ENCODE results near the gene DNAAF1. TPM values are rescaled to one million over a fixed set of nuclear protein-coding genes. Genes with fewer than 3 reads are reported as not detected.
"Not testable (repeated sequence)": the region's sequence is repeated elsewhere in the genome, so short reads cannot be mapped to it uniquely, and the experiment has no call there.

The DNAAF1 gene
- not detected for total RNA-seq
- long read RNA-seq, result 0 reads

- DNase-seq (peak; percentile 91), ATAC-seq (peak; percentile 97 to 98)
- intact Hi-C loops (cut with DNase I), result no loop called here
These were observed at the start of gene DNAAF1, which contains the start of gene HSDL1 for GRCh38 chr16:84144859-84145639. DNAAF1 (plus strand) TSS chr16:84145308; CDS start chr16:84145441, 133 bp downstream. HSDL1 (minus strand) TSS chr16:84145177; CDS start chr16:84131321, 13,856 bp downstream.

GRCh38 chr16:84095466-84095865, 49.6 kb upstream of the DNAAF1 start:
- intact Hi-C loops (cut with DNase I), result no loop called here
- no peak for DNase-seq
- no peak for ATAC-seq

- ATAC-seq (no peak), DNase-seq (no peak)
- intact Hi-C loops (cut with DNase I), result no loop called here
These were observed 48.6 kb upstream of the DNAAF1 start for GRCh38 chr16:84096447-84097005.

GRCh38 chr16:84098939-84099338, 46.2 kb upstream of the DNAAF1 start:
- intact Hi-C loops (cut with DNase I), result no loop called here
- no peak for ATAC-seq
- no peak for DNase-seq

GRCh38 chr16:84103678-84104077, 41.4 kb upstream of the DNAAF1 start:
- ATAC-seq (peak in 1 of 2 donors; percentile 32), DNase-seq (no peak)
- intact Hi-C loops (cut with DNase I), result no loop called here

GRCh38 chr16:84104231-84104630, 40.9 kb upstream of the DNAAF1 start:
- intact Hi-C loops (cut with DNase I), result no loop called here
- DNase-seq, result no peak

GRCh38 chr16:84105301-84105815, 39.8 kb upstream of the DNAAF1 start:
- ATAC-seq, result no peak
- intact Hi-C loops (cut with DNase I), result no loop called here
- DNase-seq, result no peak

More at GRCh38 chr16:84104231-84104630, 40.9 kb upstream of the DNAAF1 start:
- ATAC-seq, result no peak

GRCh38 chr16:84105948-84106740, 39.0 kb upstream of the DNAAF1 start:
- intact Hi-C loops (cut with DNase I), result no loop called here
- DNase-seq, result no peak
- ATAC-seq, result no peak

- ATAC-seq (no peak), DNase-seq (no peak)
- intact Hi-C loops (cut with DNase I), result no loop called here
These were observed 37.2 kb upstream of the DNAAF1 start for GRCh38 chr16:84107921-84108320.

- ATAC-seq (peak in 1 of 2 donors; percentile 48), DNase-seq (no peak)
- intact Hi-C loops (cut with DNase I), result no loop called here
These were observed 35.3 kb upstream of the DNAAF1 start for GRCh38 chr16:84109598-84110335.

GRCh38 chr16:84110527-84110926, 34.6 kb upstream of the DNAAF1 start:
- intact Hi-C loops (cut with DNase I), result no loop called here
- ATAC-seq, result no peak
- DNase-seq, result no peak

- ATAC-seq, result no peak
- DNase-seq, result no peak
- intact Hi-C loops (cut with DNase I), result no loop called here
These were observed 33.6 kb upstream of the DNAAF1 start for GRCh38 chr16:84111525-84111924.

GRCh38 chr16:84111949-84112348, 33.2 kb upstream of the DNAAF1 start:
- ATAC-seq; intact Hi-C loops (cut with DNase I); DNase-seq: not testable (repeated sequence)

- intact Hi-C loops (cut with DNase I), result no loop called here
- peak; percentile 8 to 9 for ATAC-seq
- DNase-seq, result peak; percentile 42
These were observed 29.0 kb upstream of the DNAAF1 start for GRCh38 chr16:84115919-84116719.

- intact Hi-C loops (cut with DNase I), result no loop called here
- ATAC-seq, result peak; percentile 99
- peak; percentile 99 for DNase-seq
These were observed 28.2 kb upstream of the DNAAF1 start, which contains the start of gene MBTPS1 for GRCh38 chr16:84116720-84117493. MBTPS1 (minus strand) TSS chr16:84116942; CDS start chr16:84101783, 15,159 bp downstream.

- intact Hi-C loops (cut with DNase I), result no loop called here
- ATAC-seq, result peak; percentile 2 to 10
These were observed 27.6 kb upstream of the DNAAF1 start for GRCh38 chr16:84117494-84117843.

GRCh38 chr16:84118315-84118714, 26.8 kb upstream of the DNAAF1 start:
- ATAC-seq; intact Hi-C loops (cut with DNase I); DNase-seq: not testable (repeated sequence)

More at GRCh38 chr16:84117494-84117843, 27.6 kb upstream of the DNAAF1 start:
- no peak for DNase-seq
